Type B pancreatic cell (in vitro differentiated cells): ENCODE measurements around the gene KIAA0232. TPM values are rescaled to one million over a fixed set of nuclear protein-coding genes. Genes with fewer than 3 reads are reported as not detected.

Experiments used
- DNase-seq: peaks from one replicate; pipeline ENCODE4 v3.0.0; 2021; ENCODE audit warnings: mixed read lengths; ENCODE audit not compliant: unreplicated experiment; ENCODE audit errors: extremely low spot score
- H3K27ac Mint-ChIP-seq: 2 replicates; pipeline ENCODE4 v1.8.0; 2021; ENCODE audit warnings: mild to moderate bottlenecking, mixed read lengths
- H3K27me3 Mint-ChIP-seq: 2 replicates; pipeline ENCODE4 v1.8.0; 2021; ENCODE audit warnings: mixed read lengths
- H3K36me3 Mint-ChIP-seq: 2 replicates; pipeline ENCODE4 v1.8.0; 2021; ENCODE audit warnings: mixed read lengths
- H3K4me1 Mint-ChIP-seq: one replicate; pipeline ENCODE4 v1.8.0; 2021; ENCODE audit warnings: mixed read lengths; ENCODE audit not compliant: unreplicated experiment
- H3K4me3 Mint-ChIP-seq: 2 replicates; pipeline ENCODE4 v1.8.0; 2021; ENCODE audit warnings: mild to moderate bottlenecking, mixed read lengths
- H3K9me3 Mint-ChIP-seq: 2 replicates; pipeline ENCODE4 v1.8.0; 2021; ENCODE audit warnings: mixed read lengths
- total RNA-seq: library from RNA; stranded (reverse); gene quantifications from 2 replicates; pipeline ENCODE4 v1.2.1, GENCODE V29; 2021; ENCODE audit warnings: low replicate concordance
- TF ChIP-seq, protein P1 (sequence below): fragments of 200-600 bp; sonication (generic); conservative IDR thresholded peaks from 2 replicates; pipeline ENCODE4 v1.5.0; 2021; ENCODE audit warnings: antibody characterized with exemption, mild to moderate bottlenecking

KIAA0232 gene
- total RNA-seq, 1 donor from 2014 or later, result 35.9 TPM

DNA sequence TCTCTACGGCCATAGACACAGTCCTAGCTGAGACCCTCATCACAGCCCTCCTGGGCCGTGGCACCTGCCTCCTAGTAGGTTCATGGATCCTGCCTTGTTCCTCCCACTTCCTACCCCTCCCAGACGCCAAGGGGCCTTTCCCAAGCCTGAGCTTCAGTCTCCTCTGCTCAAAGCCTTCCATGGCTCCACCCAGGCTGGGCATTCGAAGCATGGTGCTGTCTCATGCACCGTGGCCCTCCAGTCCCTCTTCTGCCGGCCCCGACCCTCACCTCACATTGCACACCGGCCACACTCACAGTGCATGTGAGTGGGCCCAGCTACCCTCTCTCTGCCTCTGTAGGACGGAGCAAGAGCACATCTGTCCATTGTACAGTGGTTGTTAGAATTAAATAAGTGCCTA, 21.7 kb upstream of the KIAA0232 start:
- DNase-seq, result no peak
- no peaks in the 10 kb centered on the region for H3K9me3 Mint-ChIP-seq
- no peaks in the 10 kb centered on the region for H3K36me3 Mint-ChIP-seq
- H3K4me1 Mint-ChIP-seq, result no peaks in the 10 kb centered on the region
- TF ChIP-seq, protein P1, sequence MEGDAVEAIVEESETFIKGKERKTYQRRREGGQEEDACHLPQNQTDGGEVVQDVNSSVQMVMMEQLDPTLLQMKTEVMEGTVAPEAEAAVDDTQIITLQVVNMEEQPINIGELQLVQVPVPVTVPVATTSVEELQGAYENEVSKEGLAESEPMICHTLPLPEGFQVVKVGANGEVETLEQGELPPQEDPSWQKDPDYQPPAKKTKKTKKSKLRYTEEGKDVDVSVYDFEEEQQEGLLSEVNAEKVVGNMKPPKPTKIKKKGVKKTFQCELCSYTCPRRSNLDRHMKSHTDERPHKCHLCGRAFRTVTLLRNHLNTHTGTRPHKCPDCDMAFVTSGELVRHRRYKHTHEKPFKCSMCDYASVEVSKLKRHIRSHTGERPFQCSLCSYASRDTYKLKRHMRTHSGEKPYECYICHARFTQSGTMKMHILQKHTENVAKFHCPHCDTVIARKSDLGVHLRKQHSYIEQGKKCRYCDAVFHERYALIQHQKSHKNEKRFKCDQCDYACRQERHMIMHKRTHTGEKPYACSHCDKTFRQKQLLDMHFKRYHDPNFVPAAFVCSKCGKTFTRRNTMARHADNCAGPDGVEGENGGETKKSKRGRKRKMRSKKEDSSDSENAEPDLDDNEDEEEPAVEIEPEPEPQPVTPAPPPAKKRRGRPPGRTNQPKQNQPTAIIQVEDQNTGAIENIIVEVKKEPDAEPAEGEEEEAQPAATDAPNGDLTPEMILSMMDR, result no peak
- H3K4me3 Mint-ChIP-seq, result no peak overlapping the region
- H3K27ac Mint-ChIP-seq, result no peak overlapping the region
- peaks cover 19% of the 10 kb centered on the region for H3K27me3 Mint-ChIP-seq

DNA sequence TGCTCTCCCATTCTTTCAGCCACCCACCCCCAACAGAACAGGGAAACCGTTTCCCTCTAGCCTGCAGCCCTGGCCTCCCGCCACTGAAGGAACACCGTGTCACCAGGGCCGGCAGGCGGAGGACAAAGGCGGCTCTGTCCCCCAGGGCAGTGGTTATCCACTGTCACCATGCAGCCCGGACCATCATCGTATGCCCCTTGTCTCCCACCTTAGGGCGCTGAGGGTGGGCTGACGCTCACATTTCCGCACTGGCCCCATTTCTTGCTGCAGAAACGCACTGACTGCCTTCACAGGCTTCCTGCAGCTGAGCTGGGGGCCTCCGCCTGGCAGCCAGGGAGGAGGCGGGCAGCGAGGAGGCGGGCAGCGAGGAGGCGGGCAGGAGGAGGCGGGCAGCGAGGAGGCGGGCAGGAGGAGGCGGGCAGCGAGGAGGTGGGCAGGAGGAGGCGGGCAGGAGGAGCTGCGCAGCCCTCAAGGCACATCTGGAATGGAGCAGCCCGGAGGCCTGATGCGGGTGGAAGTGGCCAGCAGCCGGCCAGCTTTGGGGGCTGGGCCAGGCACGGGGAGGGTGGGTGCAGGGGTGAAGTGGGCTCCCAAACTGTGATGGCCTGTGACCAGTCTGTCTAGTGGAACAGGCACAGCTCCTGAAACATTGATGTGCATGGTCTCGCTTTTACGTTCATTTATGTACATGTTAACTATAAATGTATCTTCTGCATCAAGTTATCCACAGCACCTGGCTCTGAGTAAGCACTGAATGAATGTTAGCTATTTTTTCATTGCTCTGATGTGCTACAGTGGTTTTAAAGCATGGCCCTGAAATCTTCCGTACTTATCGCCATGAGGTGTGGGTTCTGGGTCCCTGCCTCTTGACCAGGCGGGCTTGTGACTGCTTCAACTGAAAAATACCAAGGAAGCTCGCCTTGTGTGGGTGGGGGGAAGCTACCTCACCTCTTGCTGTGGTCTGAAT, 20.6 kb upstream of the KIAA0232 start:
- peaks cover 25% of the 10 kb centered on the region for H3K27me3 Mint-ChIP-seq
- H3K36me3 Mint-ChIP-seq, result no peaks in the 10 kb centered on the region
- TF ChIP-seq, protein P1, result no peak
- no peak overlapping the region for H3K4me3 Mint-ChIP-seq
- H3K9me3 Mint-ChIP-seq, result no peaks in the 10 kb centered on the region
- DNase-seq, result no peak
- no peaks in the 10 kb centered on the region for H3K4me1 Mint-ChIP-seq
- no peak overlapping the region for H3K27ac Mint-ChIP-seq

DNA sequence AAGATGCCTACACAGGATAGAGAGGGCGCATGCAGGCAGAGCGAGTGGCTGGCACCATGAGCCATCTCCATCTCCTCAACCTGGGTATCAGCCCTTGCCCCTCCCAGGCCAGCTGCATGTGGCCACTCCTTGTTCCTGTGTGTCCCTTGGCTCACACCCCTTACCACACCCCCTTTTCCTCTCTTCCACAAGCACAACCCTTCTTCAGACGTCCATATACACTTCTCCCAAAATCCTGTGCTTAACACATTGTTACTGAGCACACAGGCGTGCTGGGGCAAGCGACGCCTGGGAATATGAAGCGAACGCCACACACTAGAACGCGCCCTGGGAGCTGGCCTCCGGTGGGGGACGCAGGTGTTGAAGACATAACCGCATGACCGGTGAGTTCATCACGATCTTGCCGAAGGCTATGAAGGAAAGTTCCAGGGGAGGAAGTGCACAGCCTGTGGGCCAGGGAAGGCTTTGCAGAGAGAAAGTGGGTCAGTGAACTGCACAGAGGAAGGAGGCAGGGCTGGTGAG, 19.1 kb upstream of the KIAA0232 start:
- TF ChIP-seq, protein P1, result peak; percentile 15
- no peak overlapping the region for H3K27ac Mint-ChIP-seq
- H3K27me3 Mint-ChIP-seq, result peaks cover 25% of the 10 kb centered on the region
- DNase-seq, result no peak
- no peak overlapping the region for H3K4me3 Mint-ChIP-seq
- no peaks in the 10 kb centered on the region for H3K36me3 Mint-ChIP-seq
- H3K4me1 Mint-ChIP-seq, result no peaks in the 10 kb centered on the region
- H3K9me3 Mint-ChIP-seq, result no peaks in the 10 kb centered on the region

DNA sequence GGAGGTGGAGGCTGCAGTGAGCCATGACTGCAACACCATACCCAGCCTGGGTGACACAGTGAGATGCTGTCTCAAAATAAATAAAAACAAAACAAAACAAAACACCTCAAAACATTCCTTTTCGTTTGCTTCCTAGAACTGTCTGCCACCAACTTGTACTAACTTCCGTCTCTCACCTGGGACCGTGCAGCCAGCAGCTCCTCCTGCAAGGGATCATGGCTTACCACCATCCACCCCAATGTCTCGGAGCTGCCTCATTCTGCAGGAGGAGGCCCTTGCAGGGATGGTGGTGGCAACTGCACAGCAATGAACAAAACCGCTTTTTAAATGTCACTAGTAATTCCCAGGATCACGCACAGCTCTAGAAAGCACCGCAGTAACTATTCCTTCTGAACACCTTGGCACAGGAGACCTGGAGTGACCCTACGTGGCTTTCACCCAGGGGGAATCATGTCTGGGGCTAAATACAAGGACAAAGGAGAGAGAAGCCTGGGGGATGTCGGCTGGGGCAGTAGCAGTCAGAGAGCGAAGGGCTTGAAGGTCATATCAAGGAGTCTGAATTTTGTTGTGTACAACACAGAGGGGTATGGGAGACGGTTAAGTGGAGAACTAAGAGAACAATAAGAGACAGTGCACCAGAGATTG, 17.4 kb upstream of the KIAA0232 start:
- Mint-ChIP-seq H3K4me3 (no peak overlapping the region), H3K36me3 (no peaks in the 10 kb centered on the region), H3K9me3 (no peaks in the 10 kb centered on the region), H3K27me3 (peaks cover 30% of the 10 kb centered on the region), H3K4me1 (no peaks in the 10 kb centered on the region), H3K27ac (no peak overlapping the region)
- no peak for DNase-seq
- TF ChIP-seq, protein P1, result no peak

DNA sequence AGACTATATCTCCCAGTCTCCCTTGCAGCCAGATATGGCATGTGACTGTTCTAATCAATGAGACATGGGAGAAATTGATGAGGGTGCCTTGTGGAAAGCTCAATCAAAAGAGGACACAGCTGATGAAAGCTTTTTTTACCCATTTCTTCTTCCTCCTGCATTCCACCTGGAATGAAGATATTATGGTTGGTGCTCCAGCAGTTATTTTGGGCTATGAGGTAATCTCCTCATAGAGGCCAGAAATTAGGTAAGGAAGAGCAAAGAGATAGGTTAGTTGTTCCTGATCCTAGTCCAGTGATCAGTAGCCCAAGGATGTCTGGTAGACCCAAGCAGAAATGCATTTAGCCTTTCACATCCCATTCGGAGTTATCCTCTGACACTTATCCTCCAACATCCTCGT, 16.8 kb upstream of the KIAA0232 start:
- TF ChIP-seq, protein P1, result no peak
- Mint-ChIP-seq H3K27ac (no peak overlapping the region), H3K4me1 (no peaks in the 10 kb centered on the region), H3K36me3 (no peaks in the 10 kb centered on the region), H3K27me3 (peaks cover 32% of the 10 kb centered on the region), H3K4me3 (no peak overlapping the region), H3K9me3 (no peaks in the 10 kb centered on the region)
- DNase-seq, result no peak
